GM12878 (cell line): ENCODE data around the gene FAP. TPM values are rescaled to one million over a fixed set of nuclear protein-coding genes. Genes with fewer than 3 reads are reported as not detected.

Source experiments
- polyA plus RNA-seq, 11 experiments: library from polyadenylated mRNA; depleted of rRNA in 4 of 11; unstranded in 6 of 11; stranded (reverse) in 5 of 11; fragments of >200 nt; fragmentation: Nextera tagmentation in 4 of 11; fragmentation: Illumina TruSeq in 1 of 11; extraction: Ambion mirVana in 4 of 11; extraction: Trizol in 1 of 11; gene quantifications; 1 replicate in 1 of 11; 2 replicates in 10 of 11; pipeline versions ENCODE4 v1.2.1 to v1.2.3, GENCODE V29; 2011 to 2016; ENCODE audit warnings: inconsistent platforms in 2 of 11, missing spikeins in 2 of 11, low read depth in 1 of 11
- total RNA-seq, 4 experiments: library from RNA; depleted of rRNA in 3 of 4; stranded (reverse); fragments of >200 nt in 3 of 4; fragmentation: Illumina TruSeq in 1 of 4; extraction: Trizol in 1 of 4; gene quantifications; 2 replicates each; pipeline versions ENCODE4 v1.2.1 to v1.2.3, GENCODE V29; 2013 to 2021

The FAP gene
- total and polyA plus RNA-seq, 10 of the 15 experiments (the other 5 are each of a cell fraction or from before 2014, with no cell fraction given): 0.16 TPM; not detected in 9

Other genes with a start within 250 kb of the FAP start
- 9.3 and 10.1 TPM in 2 replicates for gene DPP4, start 169.2 kb downstream of the FAP start, total RNA-seq (2014; rRNA removed)
- gene DPP4, start 169.2 kb downstream of the FAP start, total RNA-seq (2014; rRNA removed; fragmentation: Illumina TruSeq; extraction: Trizol): 10.6 and 11.7 TPM in 2 replicates
- 6.3 and 7.0 TPM in 2 replicates for gene DPP4, start 169.2 kb downstream of the FAP start, total RNA-seq (2021)
- 11.0 and 11.9 TPM in 2 replicates for gene DPP4, start 169.2 kb downstream of the FAP start, polyA plus RNA-seq (2011; rRNA removed)
- 9.3 and 11.8 TPM in 2 replicates for gene DPP4, start 169.2 kb downstream of the FAP start, polyA plus RNA-seq (2014; fragmentation: Illumina TruSeq; extraction: Trizol)
- gene DPP4, start 169.2 kb downstream of the FAP start, polyA plus RNA-seq (2014; fragmentation: Nextera tagmentation; extraction: Ambion mirVana): 1 to 10 TPM; 4.1 to 4.8 TPM
- 5.8 and 7.7 TPM in 2 replicates for gene DPP4, start 169.2 kb downstream of the FAP start, polyA plus RNA-seq (2014; rRNA removed)
- gene DPP4, start 169.2 kb downstream of the FAP start, polyA plus RNA-seq (2016; fragmentation: Nextera tagmentation; extraction: Ambion mirVana): 10 to 100 TPM in 1 of 2 experiments, 1 to 10 TPM in 1; 9.9 to 11.4 TPM
- gene GCG, start 91.2 kb downstream of the FAP start, total RNA-seq (2014; rRNA removed): not detected in 2 replicates
- gene GCG, start 91.2 kb downstream of the FAP start, total RNA-seq (2014; rRNA removed; fragmentation: Illumina TruSeq; extraction: Trizol): not detected in 2 replicates
- gene GCG, start 91.2 kb downstream of the FAP start, total RNA-seq (2021): 0.29 TPM in 1 of 2 replicates, not detected in the other
- gene GCG, start 91.2 kb downstream of the FAP start, polyA plus RNA-seq (2011; rRNA removed): not detected in 2 replicates
- not detected in 2 replicates for gene GCG, start 91.2 kb downstream of the FAP start, polyA plus RNA-seq (2014; fragmentation: Illumina TruSeq; extraction: Trizol)
- gene GCG, start 91.2 kb downstream of the FAP start, polyA plus RNA-seq (2014; fragmentation: Nextera tagmentation; extraction: Ambion mirVana): not detected
- not detected in 2 replicates for gene GCG, start 91.2 kb downstream of the FAP start, polyA plus RNA-seq (2014; rRNA removed)
- gene GCG, start 91.2 kb downstream of the FAP start, polyA plus RNA-seq (2016; fragmentation: Nextera tagmentation; extraction: Ambion mirVana): not detected
- 29.2 and 34.0 TPM in 2 replicates for gene IFIH1, start 75.2 kb upstream of the FAP start, total RNA-seq (2014; rRNA removed)
- gene IFIH1, start 75.2 kb upstream of the FAP start, total RNA-seq (2014; rRNA removed; fragmentation: Illumina TruSeq; extraction: Trizol): 35.8 and 37.9 TPM in 2 replicates
- 35.1 and 36.1 TPM in 2 replicates for gene IFIH1, start 75.2 kb upstream of the FAP start, total RNA-seq (2021)
- gene IFIH1, start 75.2 kb upstream of the FAP start, polyA plus RNA-seq (2011; rRNA removed): 37.8 and 58.9 TPM in 2 replicates
- 40.9 and 52.3 TPM in 2 replicates for gene IFIH1, start 75.2 kb upstream of the FAP start, polyA plus RNA-seq (2014; fragmentation: Illumina TruSeq; extraction: Trizol)
- 10 to 100 TPM; 12.5 to 16.4 TPM for gene IFIH1, start 75.2 kb upstream of the FAP start, polyA plus RNA-seq (2014; fragmentation: Nextera tagmentation; extraction: Ambion mirVana)
- gene IFIH1, start 75.2 kb upstream of the FAP start, polyA plus RNA-seq (2014; rRNA removed): 15.6 and 18.3 TPM in 2 replicates
- 10 to 100 TPM; 24.9 to 28.4 TPM for gene IFIH1, start 75.2 kb upstream of the FAP start, polyA plus RNA-seq (2016; fragmentation: Nextera tagmentation; extraction: Ambion mirVana)
- gene GCA, start 100.7 kb upstream of the FAP start, total RNA-seq (2014; rRNA removed): 30.1 and 32.7 TPM in 2 replicates
- 20.6 and 22.8 TPM in 2 replicates for gene GCA, start 100.7 kb upstream of the FAP start, total RNA-seq (2014; rRNA removed; fragmentation: Illumina TruSeq; extraction: Trizol)
- 26.7 and 29.9 TPM in 2 replicates for gene GCA, start 100.7 kb upstream of the FAP start, total RNA-seq (2021)
- gene GCA, start 100.7 kb upstream of the FAP start, polyA plus RNA-seq (2011; rRNA removed): 55.7 and 69.8 TPM in 2 replicates
- gene GCA, start 100.7 kb upstream of the FAP start, polyA plus RNA-seq (2014; fragmentation: Illumina TruSeq; extraction: Trizol): 25.1 and 30.8 TPM in 2 replicates
- 10 to 100 TPM; 53.5 to 81.9 TPM for gene GCA, start 100.7 kb upstream of the FAP start, polyA plus RNA-seq (2014; fragmentation: Nextera tagmentation; extraction: Ambion mirVana)
- gene GCA, start 100.7 kb upstream of the FAP start, polyA plus RNA-seq (2014; rRNA removed): 28.0 and 37.7 TPM in 2 replicates
- gene GCA, start 100.7 kb upstream of the FAP start, polyA plus RNA-seq (2016; fragmentation: Nextera tagmentation; extraction: Ambion mirVana): 10 to 100 TPM; 33.9 to 36.0 TPM